Gastroesophageal sphincter (tissue), 3 donors: ENCODE data around the gene WAS.

Experiments used
- EP300 ChIP-seq: sonication (generic); formaldehyde crosslinking; IDR thresholded peaks from one replicate; pipeline ENCODE4 v1.6.1; 2017; ENCODE audit warnings: antibody characterized with exemption, mild to moderate bottlenecking
- POLR2AphosphoS5 ChIP-seq: sonication (generic); formaldehyde crosslinking; IDR thresholded peaks from one replicate; pipeline ENCODE4 v1.6.1; 2017; ENCODE audit warnings: antibody characterized with exemption
- TF ChIP-seq, protein P1 (sequence below), 4 experiments: fragments of 200-600 bp in 2 of 4; fragments of 450-650 bp in 2 of 4; sonication (generic) in 1 of 4; IDR thresholded peaks; one replicate each; pipeline ENCODE4 v1.5.1; 2017 to 2019; ENCODE audit warnings: antibody characterized with exemption in 4 of 4, mild to moderate bottlenecking in 2 of 4, moderate library complexity in 2 of 4

DNA sequence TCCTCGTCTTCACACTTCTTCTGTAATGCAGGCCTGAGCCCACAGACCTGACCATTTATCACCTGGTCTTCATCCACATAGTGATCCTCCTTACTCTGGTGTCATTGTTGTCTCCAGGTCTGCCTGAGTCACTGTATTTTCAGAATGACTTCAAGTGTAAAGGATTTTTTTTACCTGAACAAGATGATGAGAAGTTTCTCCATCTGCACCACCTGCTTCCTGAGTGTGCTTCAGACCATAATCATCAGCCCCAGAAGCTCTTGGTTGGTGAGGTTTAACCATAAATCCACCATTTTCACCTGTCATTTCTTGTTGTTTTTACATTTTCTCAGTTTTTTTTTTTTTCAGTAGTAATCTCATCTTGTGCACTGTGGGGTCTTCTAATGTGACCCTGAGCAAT is 47.3 kb upstream of the WAS start:
- TF ChIP-seq, protein P1, sequence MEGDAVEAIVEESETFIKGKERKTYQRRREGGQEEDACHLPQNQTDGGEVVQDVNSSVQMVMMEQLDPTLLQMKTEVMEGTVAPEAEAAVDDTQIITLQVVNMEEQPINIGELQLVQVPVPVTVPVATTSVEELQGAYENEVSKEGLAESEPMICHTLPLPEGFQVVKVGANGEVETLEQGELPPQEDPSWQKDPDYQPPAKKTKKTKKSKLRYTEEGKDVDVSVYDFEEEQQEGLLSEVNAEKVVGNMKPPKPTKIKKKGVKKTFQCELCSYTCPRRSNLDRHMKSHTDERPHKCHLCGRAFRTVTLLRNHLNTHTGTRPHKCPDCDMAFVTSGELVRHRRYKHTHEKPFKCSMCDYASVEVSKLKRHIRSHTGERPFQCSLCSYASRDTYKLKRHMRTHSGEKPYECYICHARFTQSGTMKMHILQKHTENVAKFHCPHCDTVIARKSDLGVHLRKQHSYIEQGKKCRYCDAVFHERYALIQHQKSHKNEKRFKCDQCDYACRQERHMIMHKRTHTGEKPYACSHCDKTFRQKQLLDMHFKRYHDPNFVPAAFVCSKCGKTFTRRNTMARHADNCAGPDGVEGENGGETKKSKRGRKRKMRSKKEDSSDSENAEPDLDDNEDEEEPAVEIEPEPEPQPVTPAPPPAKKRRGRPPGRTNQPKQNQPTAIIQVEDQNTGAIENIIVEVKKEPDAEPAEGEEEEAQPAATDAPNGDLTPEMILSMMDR (IDR thresholded peaks at IDR 0.05): no peak
- TF ChIP-seq POLR2AphosphoS5: no peak
- no peak for TF ChIP-seq EP300
